Thyroid gland (tissue), 4 donors: ENCODE results near the gene SMIM36. TPM values are rescaled to one million over a fixed set of nuclear protein-coding genes. Genes with fewer than 3 reads are reported as not detected.
"Not testable (repeated sequence)": the region's sequence is repeated elsewhere in the genome, so short reads cannot be mapped to it uniquely, and the experiment has no call there.

Source experiments
- DNase-seq, 2 donors: peaks; one replicate each; pipeline ENCODE4 v3.0.0-alpha.2; 2019
- H3K27ac ChIP-seq, 3 donors: fragments of 200-600 bp; sonication (generic); 1 replicate in 2 of 3; 2 replicates in 1 of 3; pipeline ENCODE4 v1.5.1; 2016 to 2019; ENCODE audit warnings: mild to moderate bottlenecking in 1 of 3, moderate library complexity in 1 of 3
- H3K27me3 ChIP-seq: fragments of 200-600 bp; sonication (generic); one replicate; pipeline ENCODE4 v1.5.1; 2019
- H3K36me3 ChIP-seq, 2 donors: fragments of 200-600 bp; sonication (generic); one replicate each; pipeline ENCODE4 v1.5.1; 2016 to 2019
- H3K4me1 ChIP-seq, 2 donors: fragments of 200-600 bp; sonication (generic); one replicate each; pipeline ENCODE4 v1.5.1; 2017 to 2019
- H3K4me3 ChIP-seq, 3 donors: fragments of 200-600 bp; sonication (generic); replicated peaks in 1 of 3; 1 replicate in 2 of 3; 2 replicates in 1 of 3; pipeline ENCODE4 v1.5.1; 2016; ENCODE audit warnings: mild to moderate bottlenecking in 1 of 3
- H3K9me3 ChIP-seq: fragments of 200-600 bp; sonication (generic); one replicate; pipeline ENCODE4 v1.5.1; 2017
- CTCF ChIP-seq, 6 experiments: fragments of 200-600 bp in 3 of 6; fragments of 450-650 bp in 3 of 6; sonication (generic) in 3 of 6; IDR thresholded peaks; one replicate each; pipeline ENCODE4 v1.5.1; 2016 to 2019; ENCODE audit warnings: antibody characterized with exemption in 6 of 6, mild to moderate bottlenecking in 2 of 6, inconsistent platforms in 1 of 6, moderate library complexity in 1 of 6
- POLR2A ChIP-seq, 2 donors: fragments of 450-650 bp; IDR thresholded peaks; one replicate each; pipeline ENCODE4 v1.6.1; 2017; ENCODE audit warnings: antibody characterized with exemption in 2 of 2, mild to moderate bottlenecking in 2 of 2, moderate library complexity in 1 of 2
- WGBS, 2 donors: methylation state at CpG; one replicate each; pipeline ENCODE4 v1.1.5; 2017; 5-methylcytosine and 5-hydroxymethylcytosine counted together
- intact Hi-C: fragments of 100-400 bp; cut with DNase I; formaldehyde crosslinking; loops from one replicate; pipeline ENCODE4 v1.15.1; 2023
- small RNA-seq: library from RNA; depleted of rRNA; stranded (forward); fragments of <200 nt; gene quantifications from one replicate; pipeline ENCODE3, GENCODE V24; 2016
- total RNA-seq, 4 donors: library from RNA; depleted of rRNA; stranded (reverse); fragments of >200 nt; gene quantifications; one replicate each; pipeline ENCODE4 v1.2.3, GENCODE V29; 2016

Gene SMIM36
- total RNA-seq, 4 donors from 2014 or later, result not detected

GRCh38 chr17:55407641-55408566 is 103.3 kb downstream of the SMIM36 start:
- WGBS, 2 donors, result 73 to 74% methylated on average over 5 of the region's 5 CpGs
- Histone ChIP-seq H3K9me3 (no peaks in the 10 kb centered on the region), H3K4me3 (no peak overlapping the region), H3K27ac (no peak overlapping the region), H3K4me1 (peaks cover 4 to 16% of the 10 kb centered on the region in 2 donors), H3K27me3 (no peaks in the 10 kb centered on the region), H3K36me3 (peaks cover 8% of the 10 kb centered on the region in 2 donors)
- intact Hi-C loops, result no loop called here
- DNase-seq, result no peak
- no peak for TF ChIP-seq POLR2A (IDR thresholded peaks at IDR 0.05)
- TF ChIP-seq CTCF (IDR thresholded peaks at IDR 0.05), result no peak

- intact Hi-C loops, result no loop called here
- Histone ChIP-seq H3K36me3 (peaks cover 8% of the 10 kb centered on the region in 2 donors), H3K27me3 (no peaks in the 10 kb centered on the region), H3K4me3 (no peak overlapping the region), H3K27ac (no peak overlapping the region), H3K9me3 (no peaks in the 10 kb centered on the region), H3K4me1 (peaks cover under 1 to 3% of the 10 kb centered on the region in 2 donors)
- DNase-seq, result no peak
- WGBS, 2 donors, result 97 to 98% methylated on average over 1 of the region's 1 CpG
- TF ChIP-seq POLR2A (IDR thresholded peaks at IDR 0.05) (no peak), CTCF (IDR thresholded peaks at IDR 0.05) (no peak)
Observed at GRCh38 chr17:55405600-55405999, 105.7 kb downstream of the SMIM36 start.

GRCh38 chr17:55404197-55404596 is 107.1 kb downstream of the SMIM36 start:
- intact Hi-C loops, H3K9me3 ChIP-seq, DNase-seq, H3K27me3 ChIP-seq, H3K36me3 ChIP-seq, H3K4me1 ChIP-seq, H3K27ac ChIP-seq, H3K4me3 ChIP-seq: not testable (repeated sequence)
- 90 to 91% methylated on average over 5 of the region's 5 CpGs for WGBS, 2 donors

GRCh38 chr17:55402374-55402773 is 108.9 kb downstream of the SMIM36 start:
- TF ChIP-seq POLR2A (IDR thresholded peaks at IDR 0.05), result no peak
- no peak for TF ChIP-seq CTCF (IDR thresholded peaks at IDR 0.05)
- Histone ChIP-seq H3K4me3 (no peak overlapping the region), H3K9me3 (no peaks in the 10 kb centered on the region), H3K4me1 (no peaks in the 10 kb centered on the region), H3K36me3 (peaks cover 0 to 3% of the 10 kb centered on the region in 2 donors), H3K27me3 (no peaks in the 10 kb centered on the region), H3K27ac (no peak overlapping the region)
- WGBS, 2 donors, result 94 to 95% methylated on average over 4 of the region's 4 CpGs
- no peak for DNase-seq
- intact Hi-C loops, result no loop called here

Small RNA genes lying within 50 kb of the gene (small RNA-seq; reads per million reads assigned to genes)
- gene RNU6-1249P, result not detected

Other genes starting within 250 kb of the SMIM36 start
- gene HLF, start 246.5 kb downstream of the SMIM36 start, total RNA-seq, result 10 to 100 TPM; 39.4 to 54.1 (median 51.7) TPM
- 10 to 100 TPM in 3 of 4 donors, 1 to 10 TPM in 1; 8.9 to 21.9 (median 15.3) TPM for gene MMD, start 89.6 kb downstream of the SMIM36 start, total RNA-seq
- 10 to 100 TPM in 1 of 4 donors, 1 to 10 TPM in 3; 2.5 to 12.9 (median 6.4) TPM for gene TMEM100, start 211.4 kb upstream of the SMIM36 start, total RNA-seq
- 10 to 100 TPM; 13.7 to 17.2 (median 14.8) TPM for gene PCTP, start 239.6 kb upstream of the SMIM36 start, total RNA-seq